GM18873 (cell line): Measurements from ENCODE around the gene ZFP64.
"Not testable (repeated sequence)": the region's sequence is repeated elsewhere in the genome, so short reads cannot be mapped to it uniquely, and the experiment has no call there.

Experiments used
- ATAC-seq: cut with Tn5 transposase; IDR thresholded peaks from one replicate; pipeline ENCODE4 v1.9.1; 2021; ENCODE audit warnings: mild to moderate bottlenecking, moderate library complexity, moderate number of reproducible peaks; ENCODE audit not compliant: unreplicated experiment, low FRiP score

ZFP64 gene

GRCh38 chr20:52207020-52207810 lies 15.6 kb upstream of the ZFP64 start:
- no peak for ATAC-seq

GRCh38 chr20:52204136-52204535 lies 12.6 kb upstream of the ZFP64 start:
- no peak for ATAC-seq

- no peak for ATAC-seq
Measured at GRCh38 chr20:52201395-52201794, 9.8 kb upstream of the ZFP64 start.

GRCh38 chr20:52200870-52201269 lies 9.3 kb upstream of the ZFP64 start:
- ATAC-seq: no peak

GRCh38 chr20:52196845-52197244 lies 5.3 kb upstream of the ZFP64 start:
- ATAC-seq: no peak

GRCh38 chr20:52193886-52194545 lies 2.4 kb upstream of the ZFP64 start:
- no peak for ATAC-seq

GRCh38 chr20:52193133-52193532 lies 1.6 kb upstream of the ZFP64 start:
- no peak for ATAC-seq

GRCh38 chr20:52192719-52193007 lies 1.1 kb upstream of the ZFP64 start:
- ATAC-seq: not testable (repeated sequence)

GRCh38 chr20:52191916-52192718 lies 538 bp upstream of the ZFP64 start:
- ATAC-seq: peak; percentile 31

GRCh38 chr20:52190437-52191131 lies 995 bp downstream of the ZFP64 start:
- ATAC-seq: peak; percentile 35

GRCh38 chr20:52181766-52182165 lies 9.8 kb downstream of the ZFP64 start:
- ATAC-seq: no peak

GRCh38 chr20:52180180-52180840 lies 11.3 kb downstream of the ZFP64 start:
- no peak for ATAC-seq

- ATAC-seq: peak; percentile 86
Measured at GRCh38 chr20:52179331-52180179, 12.0 kb downstream of the ZFP64 start.

GRCh38 chr20:52178691-52179090 lies 12.9 kb downstream of the ZFP64 start:
- no peak for ATAC-seq

- no peak for ATAC-seq
Measured at GRCh38 chr20:52175840-52176239, 15.7 kb downstream of the ZFP64 start.

- ATAC-seq: peak; percentile 82
Measured at GRCh38 chr20:52172392-52173047, 19.1 kb downstream of the ZFP64 start.

- ATAC-seq: no peak
Measured at GRCh38 chr20:52171025-52171424, 20.6 kb downstream of the ZFP64 start.

GRCh38 chr20:52168116-52168515 lies 23.5 kb downstream of the ZFP64 start:
- ATAC-seq: no peak
